ENCODE data around the gene UBA5.

The UBA5 gene

DNA sequence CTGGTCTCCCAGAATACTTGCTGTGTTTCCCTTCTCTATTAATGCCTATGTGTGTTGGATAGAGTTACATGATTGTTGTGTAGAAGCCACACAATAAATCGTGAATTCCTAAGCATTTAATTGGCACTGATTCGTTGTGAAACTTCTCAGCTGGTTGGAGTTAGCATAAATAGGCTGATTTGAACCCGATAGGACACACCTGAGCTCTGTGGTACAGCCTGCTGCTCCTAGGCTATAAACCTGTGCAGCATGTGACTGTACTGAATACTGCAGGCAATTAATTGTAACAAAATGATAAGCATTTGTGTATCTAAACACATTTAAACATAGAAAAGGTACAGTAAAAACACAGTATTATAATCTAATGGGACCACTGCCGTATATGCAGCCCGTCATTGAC is 5.4 kb upstream of the UBA5 start:
- DNase-seq = peak; percentile 9

DNA sequence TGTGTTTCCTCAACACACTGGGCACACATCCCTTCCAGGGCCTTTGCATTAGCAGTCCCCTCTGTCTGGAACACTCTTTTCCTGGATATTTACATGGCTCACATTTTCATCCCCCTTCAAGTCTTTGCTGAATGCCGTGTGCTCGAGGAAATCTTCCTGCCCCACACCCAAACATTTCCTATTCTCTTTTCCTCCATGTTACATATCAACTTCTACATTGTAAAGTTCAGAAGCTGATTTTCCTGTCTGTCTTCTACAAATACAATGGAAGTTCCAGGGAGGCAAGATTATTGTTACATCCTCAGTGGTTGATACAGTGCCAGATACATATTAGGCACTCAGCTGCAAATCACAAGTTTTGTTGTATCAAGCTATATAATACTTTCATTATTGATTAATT is 4.7 kb upstream of the UBA5 start:
- no peak for DNase-seq

DNA sequence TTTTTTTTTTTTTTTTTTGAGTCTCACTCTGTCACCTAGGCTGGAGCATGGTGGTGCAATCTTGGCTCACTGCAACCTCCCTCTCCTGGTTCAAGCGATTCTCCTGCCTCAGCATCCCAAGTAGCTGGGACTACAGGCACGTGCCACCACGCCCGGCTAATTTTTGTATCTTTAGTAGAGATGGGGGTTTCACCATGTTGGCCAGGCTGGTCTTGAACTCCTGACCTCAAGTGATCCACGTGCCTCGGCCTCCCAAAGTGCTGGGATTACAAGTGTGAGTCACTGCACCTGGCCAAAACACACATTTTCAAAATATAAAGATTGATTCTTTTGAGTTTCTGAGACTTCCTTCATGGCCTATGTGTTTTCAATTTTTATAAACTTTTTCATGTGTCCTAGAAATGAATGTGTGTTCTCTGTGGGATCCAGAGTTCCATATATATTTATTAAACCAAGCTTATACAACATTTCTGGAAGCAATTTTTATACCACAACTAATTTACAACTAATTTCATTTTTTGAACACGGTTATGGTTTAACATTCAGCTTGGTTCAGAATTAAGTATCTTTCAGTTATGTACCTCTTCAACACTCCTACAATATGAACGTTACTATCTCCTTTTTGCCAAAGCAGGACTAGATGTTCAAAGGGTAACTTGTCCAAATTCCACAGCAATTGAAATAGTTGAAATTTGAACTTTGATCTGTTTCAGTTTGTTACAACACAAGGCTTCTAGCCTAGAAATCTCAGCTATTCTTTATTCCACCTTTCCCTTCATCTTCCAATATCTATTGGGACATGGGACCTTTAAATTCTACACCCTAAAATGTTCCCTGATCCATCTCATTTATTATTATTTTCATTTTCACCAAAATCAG is 2.0 kb upstream of the UBA5 start:
- no peak for DNase-seq

DNA sequence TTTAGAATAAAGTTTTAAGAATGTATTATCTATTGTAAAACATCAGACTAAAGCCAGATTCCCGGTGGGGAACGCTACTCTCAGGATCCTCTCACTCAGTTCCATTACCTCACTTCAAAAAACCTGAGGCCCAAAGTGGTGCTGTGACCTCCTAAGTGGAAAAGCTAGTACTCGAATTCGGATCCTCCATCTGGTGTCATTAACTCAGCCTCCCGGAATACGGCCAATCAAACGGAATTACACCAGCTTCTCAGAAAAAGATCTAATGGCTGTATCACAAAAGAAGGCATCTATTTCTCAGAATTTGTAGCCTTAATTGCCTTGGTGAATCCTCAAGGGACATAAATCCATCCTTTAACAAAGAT is 1.1 kb upstream of the UBA5 start:
- DNase-seq = no peak

DNA sequence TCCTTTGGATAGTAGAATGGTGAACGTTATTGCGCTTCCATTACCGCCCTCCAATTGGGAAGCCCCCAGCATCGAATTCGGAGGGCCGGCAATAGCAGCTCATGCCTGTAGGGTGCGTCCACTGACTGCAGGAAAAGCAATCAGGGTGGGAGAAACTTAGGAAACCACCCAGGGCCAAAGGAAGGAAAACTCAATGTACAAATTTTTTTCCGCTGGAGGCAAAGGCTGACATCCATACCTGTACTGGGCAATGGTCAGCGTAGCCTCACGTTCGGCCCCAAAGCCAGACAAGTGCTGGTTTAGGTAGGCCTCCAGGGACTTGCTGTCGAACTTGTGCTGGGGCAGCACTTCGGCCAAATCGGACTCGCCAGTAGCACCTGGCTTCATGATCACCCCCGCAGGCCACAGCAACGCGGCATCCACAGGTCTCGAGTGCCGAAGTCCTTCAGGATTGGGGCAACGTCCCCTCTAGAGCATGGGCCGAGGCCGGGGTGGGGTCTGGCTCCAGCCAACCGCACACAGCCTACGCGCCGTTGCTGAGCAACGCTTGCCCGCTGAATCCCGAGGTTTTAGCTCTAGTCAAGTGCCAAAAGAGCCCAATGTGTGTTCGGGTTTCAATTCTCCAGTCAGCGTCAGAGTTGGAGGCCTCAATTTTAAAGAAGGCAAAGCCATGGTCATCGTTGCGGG is 621 bp upstream of the UBA5 start, which contains the start of gene ACAD11:
Gene ACAD11, minus strand, starts transcription at position 445 of the 687 bp plus-strand sequence. Its CDS starts 58 bp downstream, at position 387.
- peak; percentile 74 for DNase-seq

DNA sequence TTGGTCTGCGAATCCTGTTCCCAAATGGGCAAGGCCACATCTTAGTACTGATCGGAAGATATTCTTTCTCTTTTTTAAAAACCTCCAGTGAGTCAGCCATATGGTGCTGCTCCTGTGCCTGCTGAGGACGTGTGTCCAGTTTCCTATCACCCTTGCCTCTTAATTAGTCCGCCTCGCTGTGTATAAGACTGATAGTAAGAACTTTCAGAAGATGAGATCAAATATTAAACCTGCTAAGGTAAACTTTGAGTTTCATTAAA is 612 bp downstream of the UBA5 start:
- no peak for DNase-seq

DNA sequence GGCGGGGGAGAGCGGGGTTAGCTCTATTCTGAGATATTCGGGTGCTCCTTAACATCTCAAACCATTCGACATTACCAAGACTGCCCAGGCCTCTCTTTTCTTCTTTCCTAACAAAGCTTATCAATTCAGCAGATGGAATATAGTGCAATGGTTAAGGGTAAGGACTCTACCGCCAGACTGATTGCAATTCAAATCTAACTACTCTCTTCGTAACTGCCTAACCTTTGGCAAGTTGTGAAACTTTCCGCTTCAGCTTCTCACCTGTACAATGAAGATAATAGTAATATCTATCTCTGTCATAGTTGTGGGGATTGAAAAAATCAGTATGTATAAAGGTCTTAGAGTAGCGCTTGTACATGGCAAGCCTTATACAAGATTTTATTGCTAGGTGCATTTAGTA is 972 bp downstream of the UBA5 start:
- DNase-seq = no peak

DNA sequence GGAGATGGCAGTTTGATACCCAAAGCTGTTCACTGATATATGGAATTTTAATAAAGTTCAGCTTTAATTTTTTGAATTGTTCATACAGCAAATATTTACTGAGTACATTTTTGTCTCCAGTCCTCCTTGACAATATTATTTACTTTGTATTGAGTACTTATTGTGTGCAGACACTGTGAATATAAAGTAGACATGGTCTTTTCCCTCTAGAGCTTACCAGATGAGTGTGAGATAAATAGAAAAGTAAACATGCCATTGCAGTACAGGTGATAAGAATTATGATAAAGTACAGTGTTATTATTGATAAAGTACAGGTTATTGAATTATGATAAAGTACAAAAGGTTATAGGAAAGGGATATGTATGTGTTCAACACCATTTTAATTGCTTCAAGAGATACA is 2.1 kb downstream of the UBA5 start:
- no peak for DNase-seq

DNA sequence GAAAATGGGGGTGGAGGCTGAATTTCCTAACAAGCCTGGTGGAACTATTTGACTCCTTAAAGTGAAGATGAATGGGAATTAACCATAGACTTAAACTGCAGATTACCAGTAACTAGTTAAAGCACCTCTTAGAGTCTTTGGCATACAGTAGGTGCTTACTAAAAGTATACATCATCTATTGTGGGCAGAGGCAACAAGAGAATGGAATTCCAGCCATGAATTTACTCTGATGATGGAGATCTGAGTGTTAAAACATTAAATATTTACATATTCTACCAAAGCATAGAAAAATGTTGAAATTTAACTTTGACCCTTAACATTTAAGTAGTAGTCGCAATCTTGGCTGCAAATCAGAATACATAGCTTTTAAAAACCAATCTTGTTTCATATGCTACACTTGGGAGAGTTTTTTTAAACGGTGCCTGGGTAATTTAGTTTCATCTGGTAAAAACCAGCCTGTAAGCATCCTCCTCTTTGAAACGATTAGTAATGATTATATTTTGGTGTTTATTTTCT is 5.2 kb downstream of the UBA5 start:
- no peak for DNase-seq

DNA sequence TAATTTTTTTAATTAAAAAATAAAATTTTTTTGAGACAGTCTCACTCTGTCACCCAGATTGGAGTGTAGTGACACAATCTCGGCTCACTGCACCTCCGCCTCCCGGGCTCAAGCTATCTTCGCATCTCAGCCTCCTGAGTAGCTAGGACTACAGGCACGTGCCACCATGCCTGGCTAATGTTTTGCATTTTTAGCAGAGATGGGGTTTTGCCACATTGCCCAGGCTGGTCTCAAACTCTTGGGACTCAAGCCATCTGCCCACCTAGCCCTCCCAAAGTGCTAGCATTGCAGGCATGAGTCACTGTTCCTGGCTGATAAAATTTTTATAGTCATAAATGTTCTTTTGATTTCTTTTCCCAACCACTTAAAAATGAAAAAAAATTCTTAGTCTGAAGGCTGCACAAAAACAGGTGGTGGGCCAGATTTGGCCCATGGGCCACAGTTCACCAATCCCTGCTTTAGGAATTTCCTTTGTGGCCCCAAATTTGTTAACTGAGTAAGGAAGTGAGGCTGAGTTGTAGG is 9.2 kb downstream of the UBA5 start:
- DNase-seq = no peak

DNA sequence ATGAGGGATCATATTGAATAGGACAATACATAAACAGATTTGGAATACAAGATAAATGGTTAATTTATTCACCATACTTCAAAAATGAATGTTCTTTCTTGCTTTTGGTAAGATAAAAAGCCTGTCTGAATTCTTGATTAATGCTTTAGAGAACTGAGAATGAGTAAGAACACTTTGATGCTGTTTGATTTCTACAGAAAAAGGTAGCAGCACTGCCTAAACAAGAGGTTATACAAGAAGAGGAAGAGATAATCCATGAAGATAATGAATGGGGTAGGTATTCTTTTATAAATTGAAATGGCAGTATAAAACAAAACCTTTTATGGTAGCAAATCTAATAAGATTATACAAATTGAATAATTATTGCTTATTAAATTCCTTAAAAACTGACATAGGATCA is 15.3 kb downstream of the UBA5 start:
- no peak for DNase-seq

DNA sequence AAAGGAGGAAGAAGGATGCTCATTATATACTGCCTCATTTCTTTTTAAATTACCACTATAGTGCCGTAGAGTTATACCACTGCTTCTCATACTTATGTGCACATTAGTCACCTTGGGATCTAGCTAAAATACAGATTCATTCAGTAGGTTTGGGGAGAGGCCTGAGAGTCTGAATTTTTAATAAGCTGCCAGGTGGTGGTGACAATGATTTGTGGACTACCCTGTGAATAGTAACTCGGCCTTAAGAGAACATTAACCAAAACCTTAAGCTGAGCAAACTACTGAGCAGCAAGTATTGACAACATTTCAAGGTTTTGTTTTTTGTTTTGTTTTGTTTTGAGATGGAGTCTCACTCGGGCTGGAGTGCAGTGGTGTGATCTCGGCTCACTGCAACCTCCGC is 19.8 kb downstream of the UBA5 start:
- no peak for DNase-seq

DNA sequence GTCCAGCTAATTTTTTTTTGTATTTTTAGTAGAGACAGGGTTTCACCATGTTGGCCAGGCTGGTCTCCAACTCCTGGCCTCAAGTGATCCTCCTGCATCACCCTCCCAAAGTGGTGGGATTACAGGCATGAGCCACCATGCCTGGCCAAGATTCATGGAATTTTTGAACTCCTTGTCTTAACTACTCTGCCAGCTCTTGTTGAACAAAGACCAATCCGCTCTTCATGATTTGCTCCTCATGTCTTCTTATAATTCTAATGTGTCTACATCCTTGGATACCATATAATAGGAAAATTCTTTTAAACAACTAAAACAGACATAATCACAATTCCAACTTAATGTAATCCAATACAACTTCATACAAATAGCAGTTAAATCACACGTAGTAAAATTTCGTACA is 21.3 kb downstream of the UBA5 start:
- DNase-seq = no peak

DNA sequence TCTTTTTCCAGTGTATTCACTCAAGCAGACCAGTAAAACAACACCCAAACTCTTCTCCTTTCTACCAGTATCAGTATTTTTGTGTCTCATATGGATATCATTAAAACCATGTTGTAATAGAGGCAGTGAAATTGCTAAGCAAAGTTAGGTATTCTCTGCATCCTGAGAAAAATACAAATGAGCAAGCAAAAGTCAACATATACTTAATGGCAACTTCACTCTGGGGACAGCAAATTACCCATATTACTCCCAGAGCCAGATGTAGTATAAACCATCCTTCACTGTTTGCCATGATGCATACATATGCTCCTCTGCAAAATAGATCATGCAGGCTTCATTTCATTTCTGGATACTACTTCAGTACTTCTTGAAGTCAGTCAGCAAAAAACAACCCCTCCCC is 22.1 kb downstream of the UBA5 start:
- peak; percentile 2 for DNase-seq

DNA sequence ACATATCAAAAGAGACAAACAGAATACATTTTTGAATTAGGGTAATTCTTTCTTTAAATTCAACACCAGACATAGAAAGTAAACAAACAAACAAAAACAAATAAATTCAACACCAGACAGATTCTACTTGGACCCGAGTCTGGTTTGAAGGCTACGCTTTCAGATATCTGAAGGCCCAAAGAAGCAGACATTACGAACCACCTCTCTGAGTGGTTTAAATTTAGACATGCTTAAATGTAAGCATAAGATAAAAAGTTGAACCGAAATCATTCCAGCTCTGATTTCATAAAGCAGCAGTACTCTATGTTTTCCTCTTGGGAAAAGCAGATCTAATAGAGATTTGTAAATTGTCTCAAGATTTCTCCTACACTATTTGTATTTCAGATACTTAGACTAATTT is 29.9 kb downstream of the UBA5 start:
- DNase-seq = no peak

DNA sequence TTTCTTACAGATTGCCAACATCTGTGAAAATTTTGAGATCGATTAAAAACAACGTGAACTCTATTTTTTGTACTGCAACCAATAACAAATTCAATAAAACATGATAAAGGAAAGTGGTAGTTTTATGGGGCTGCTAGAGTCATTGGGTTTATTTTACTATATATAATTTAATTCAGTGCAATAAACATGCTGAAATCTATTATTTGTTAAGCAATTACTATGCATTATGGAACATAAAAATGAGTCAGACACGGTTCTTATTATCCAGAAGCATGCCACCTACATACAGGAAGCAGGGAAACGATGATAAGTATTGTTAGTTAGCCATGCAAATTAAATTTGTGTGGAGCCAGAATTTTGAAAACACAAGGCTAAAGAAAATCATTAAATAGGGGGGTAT is 34.9 kb downstream of the UBA5 start:
- no peak for DNase-seq

DNA sequence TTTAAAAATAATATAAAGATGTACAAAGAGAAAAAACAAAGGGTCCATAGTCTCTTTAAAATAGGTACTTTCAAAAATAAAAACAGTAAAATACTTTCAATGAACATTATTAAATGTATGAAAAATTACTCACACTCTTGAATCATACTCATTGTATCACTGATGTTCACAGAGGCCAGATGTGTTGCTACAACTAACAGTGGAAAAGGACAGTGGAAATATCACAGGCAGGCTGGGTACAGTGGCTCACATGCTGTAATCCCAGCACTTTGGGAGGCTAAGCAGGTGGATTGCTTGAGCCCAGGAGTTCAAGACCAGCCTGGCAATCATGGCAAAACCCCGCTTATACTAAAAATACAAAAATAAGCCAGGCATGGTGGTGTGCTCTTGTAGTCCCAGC is 35.3 kb downstream of the UBA5 start:
- DNase-seq = no peak

DNA sequence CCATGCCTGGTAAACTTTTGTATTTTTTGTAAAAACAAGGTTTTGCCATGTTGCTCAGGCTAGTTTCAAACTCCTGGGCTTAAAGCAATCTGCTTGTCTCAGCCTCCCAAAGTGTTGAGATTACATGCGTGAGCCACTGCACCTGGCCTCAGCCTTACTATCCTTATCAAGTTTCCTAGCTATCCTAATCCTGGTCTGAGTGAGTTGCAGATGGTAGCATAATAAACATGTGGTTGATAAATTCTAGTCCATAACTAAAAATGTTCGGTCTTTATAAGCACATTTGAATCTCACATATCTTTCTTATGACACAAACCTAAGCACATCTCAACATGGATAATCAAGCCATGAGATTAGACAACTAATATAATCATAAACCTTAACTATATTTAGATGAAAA is 43.6 kb downstream of the UBA5 start:
- no peak for DNase-seq

DNA sequence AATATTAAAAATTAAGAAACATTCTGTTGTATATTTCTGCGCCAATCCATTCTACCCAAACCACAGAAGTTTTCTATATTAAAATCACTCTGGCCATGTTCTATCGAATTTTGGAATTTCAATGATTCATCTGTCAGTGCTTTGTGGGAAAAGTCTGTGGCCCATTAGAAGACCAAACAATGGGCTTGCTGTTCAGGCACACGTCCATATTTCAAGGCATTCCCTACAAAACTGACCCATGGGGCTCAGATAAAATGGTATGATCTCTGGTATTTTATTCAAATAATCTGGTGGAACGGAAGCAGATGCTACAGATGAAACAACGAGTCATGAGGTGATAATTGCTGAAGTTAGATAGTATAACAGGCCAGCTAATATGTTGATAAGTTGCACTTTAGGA is 49.6 kb downstream of the UBA5 start:
- no peak for DNase-seq

DNA sequence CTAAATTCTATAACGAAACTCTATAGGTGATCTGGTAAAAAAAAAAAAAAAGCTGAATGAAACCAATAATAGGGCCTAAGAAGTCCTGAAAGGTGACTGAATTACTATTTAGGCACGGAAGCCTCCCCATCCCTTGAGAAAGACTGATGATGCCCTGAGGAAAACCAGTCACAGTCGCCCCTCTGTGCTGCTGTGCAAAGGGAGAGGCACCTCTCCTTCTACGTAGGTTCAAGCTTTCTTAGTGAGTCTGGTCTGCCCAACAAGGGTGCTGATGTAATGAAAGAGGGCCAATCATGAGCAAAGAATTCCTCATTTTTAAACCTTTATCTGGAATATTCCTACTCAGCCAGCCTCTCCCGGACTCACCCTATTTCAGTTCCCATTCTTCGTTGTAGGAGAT is 50.2 kb downstream of the UBA5 start:
- no peak for DNase-seq

DNA sequence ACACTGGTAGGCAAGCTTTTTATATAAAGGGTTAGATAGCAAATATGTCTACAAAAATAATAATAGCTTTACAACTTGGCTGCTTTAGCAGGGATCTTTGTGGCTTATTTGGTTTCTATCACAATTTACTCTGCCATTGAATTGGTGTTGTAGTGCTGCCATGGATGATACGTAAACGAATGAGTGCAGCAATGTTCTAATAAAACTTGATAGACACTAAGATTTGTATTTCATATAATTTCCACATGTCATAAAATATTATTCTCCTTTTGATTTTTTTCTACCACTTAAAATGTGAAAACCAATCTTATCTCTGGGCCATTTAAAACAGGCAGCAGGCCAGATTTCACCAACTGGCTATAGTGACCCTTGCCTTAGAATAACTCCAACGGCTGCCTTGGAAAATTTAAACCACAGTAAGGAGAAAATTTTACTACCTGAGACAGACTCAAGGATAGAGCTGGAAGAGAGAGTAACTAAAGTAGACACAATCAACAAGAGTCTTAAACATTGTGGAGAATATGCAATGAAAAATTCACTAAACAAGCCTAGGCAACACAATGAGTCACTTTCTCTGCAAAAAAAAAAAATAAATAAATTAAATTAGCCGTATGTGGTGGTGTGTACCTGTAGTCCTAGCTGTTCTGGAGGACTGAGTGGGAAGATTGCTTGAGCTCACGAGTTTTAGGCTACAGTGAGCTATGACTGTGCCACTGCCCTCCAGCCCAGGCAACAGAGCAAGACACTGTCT is 54.0 kb downstream of the UBA5 start:
- DNase-seq = no peak

DNA sequence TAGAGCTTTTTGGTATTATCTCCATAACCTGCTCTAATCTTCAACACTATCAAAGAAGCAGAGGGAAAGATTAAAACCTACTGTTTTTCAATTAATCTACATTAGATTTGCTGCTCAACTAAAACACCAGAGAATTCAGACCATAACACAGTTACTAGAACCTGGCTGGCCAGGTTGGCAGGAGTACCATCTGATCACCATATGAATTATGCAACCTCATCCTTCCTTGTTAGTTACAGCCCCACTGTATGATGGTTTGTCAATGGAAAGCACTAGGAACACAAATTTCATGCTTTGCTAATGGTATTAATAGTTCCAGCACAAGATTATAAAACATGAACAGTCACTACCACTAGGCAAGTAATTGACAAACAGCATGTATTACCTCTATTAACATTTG is 56.2 kb downstream of the UBA5 start:
- DNase-seq = no peak

DNA sequence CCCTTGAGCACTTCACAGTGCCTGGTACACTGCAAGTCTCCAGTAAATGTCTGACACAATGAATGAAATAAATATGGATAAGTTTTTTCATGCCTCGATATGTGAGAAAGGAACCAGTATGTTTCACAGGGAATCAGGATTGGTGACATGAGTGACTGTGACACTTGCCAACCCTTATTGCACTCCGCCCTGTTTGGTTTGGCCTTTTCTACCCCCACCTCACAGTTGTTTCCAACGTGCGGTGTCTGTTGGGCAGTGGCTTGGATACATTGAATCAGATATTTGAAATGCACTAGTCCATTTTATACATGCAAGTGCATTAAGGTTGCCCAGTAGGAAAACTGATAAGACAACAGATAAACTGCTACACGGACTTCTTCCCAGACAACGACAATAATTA is 60.1 kb downstream of the UBA5 start:
- DNase-seq = no peak

Data from fibroblast of skin of right quadriceps (primary cell).